LoVo (cell line): ENCODE results near the gene CTDSP1.

Experiments
- DNase-seq: peaks from one replicate; pipeline ENCODE4 v3.0.0-alpha.2; 2016; ENCODE audit warnings: low spot score

The CTDSP1 gene, protein sequence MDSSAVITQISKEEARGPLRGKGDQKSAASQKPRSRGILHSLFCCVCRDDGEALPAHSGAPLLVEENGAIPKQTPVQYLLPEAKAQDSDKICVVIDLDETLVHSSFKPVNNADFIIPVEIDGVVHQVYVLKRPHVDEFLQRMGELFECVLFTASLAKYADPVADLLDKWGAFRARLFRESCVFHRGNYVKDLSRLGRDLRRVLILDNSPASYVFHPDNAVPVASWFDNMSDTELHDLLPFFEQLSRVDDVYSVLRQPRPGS

DNA sequence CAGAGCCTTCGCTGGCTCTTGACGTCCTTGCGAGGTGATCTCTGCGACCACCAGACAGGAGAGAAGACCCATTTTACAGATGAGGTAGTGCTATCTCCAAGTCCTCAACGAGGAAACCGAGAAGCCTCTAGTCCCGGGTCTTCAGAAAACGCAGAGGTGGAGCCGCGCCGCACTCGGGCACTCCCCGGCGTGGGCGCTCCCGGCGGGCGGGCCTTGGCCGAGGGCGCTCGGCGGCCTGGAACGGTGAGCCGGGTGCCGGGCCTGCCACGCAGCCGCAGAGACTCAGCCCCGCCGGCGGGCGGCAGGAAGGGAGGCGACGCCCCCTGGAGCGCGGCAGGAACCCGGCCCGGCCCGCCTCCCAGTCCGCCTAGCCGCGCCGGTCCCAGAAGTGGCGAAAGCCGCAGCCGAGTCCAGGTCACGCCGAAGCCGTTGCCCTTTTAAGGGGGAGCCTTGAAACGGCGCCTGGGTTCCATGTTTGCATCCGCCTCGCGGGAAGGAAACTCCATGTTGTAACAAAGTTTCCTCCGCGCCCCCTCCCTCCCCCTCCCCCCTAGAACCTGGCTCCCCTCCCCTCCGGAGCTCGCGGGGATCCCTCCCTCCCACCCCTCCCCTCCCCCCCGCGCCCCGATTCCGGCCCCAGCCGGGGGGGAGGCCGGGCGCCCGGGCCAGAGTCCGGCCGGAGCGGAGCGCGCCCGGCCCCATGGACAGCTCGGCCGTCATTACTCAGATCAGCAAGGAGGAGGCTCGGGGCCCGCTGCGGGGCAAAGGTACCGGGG is at the start of gene CTDSP1:
TSS of gene CTDSP1 (plus strand) at position 478 of the 776 bp plus-strand sequence. CDS start at position 701, 223 bp downstream.
- peak; percentile 96 for DNase-seq

DNA sequence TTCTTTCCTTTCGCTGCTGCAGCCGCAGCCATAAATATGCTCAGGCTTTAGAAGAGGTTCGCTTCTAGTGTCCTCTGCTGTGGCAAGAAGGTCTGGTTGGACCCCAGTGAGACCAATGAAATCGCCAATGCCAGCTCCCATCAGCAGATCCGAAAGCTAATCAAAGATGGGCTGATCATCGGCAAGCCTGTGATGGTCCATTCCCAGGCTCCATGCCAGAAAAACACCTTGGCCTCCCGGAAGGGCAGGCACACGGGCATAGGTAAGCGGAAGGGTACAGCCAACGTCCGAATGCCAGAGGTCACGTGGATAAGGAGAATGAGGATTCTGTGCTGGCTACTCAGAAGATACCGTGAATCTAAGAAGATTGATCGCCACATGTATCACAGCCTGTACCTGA is 45.6 kb upstream of the CTDSP1 start:
- DNase-seq: no peak

DNA sequence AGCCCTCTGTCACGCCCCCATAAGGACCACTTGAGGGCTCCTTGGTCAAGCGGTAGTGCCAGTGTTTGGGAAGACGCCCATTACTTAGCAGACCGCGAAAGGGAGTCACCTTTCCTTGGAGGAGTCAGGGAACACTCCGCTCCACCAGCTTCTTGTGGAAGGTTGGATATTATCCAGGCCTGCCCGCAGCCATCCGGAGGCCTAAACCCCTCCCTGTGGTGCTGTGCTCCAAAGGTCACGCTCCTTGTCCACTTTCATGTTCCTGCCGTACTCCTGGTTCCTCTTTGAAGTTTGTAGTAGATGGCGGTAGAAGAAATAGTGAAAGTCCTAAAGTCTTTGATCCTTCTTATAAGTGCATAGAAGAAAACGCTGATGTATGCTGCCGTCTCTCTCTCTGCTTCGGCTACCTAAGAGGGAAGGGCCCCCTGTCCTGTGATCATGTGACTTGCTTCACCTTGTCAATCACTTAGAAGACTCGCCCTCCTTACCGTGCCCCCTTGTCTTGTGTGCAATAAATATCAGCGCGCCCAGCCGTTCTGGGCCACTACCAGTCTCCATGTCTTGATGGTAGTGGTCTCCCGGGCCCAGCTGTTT is 44.7 kb upstream of the CTDSP1 start:
- no peak for DNase-seq

DNA sequence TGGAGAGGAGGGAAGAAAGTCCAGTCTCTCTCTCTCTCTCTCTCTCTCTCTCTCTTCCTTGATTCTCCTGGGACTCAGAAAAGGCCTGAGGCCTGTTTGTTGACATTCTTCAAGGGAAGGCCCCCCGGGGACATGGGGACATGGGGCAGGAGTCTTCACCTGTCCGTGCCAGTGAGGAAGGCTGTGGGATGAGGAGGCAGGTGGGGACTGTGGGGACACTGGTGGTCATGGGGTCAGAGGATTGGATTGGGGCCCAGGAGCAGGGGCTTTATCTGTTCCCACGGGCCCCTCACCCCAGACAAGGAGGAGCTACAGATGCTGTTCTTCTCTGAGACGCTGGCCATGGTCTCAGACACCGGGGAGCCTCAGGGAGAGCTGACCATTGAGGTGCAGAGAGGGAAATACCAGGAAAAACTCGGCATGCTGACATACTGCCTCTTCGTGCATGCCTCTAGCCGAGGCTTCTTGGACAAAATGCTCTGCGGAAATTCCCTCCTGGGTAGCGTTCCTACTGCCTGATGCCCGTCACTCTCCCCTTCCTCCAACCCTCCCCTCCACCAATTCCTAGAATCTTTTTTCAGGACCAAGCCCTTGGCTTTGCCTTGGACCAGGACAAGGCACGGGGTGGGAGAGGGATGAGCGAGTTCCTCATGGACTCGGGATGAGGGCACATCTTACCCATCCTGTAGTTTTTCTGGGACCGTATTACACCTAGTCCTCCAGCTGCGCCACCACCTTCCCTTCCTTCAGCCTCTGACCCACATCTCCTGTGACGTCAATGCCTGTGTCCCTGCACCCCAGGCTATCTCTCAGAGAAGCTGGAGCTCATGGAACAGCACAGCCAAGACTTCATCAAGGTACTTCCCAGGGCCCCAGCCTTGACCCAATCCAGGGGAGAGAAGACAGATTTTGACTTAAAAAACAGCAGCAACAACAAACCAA is 42.2 kb upstream of the CTDSP1 start:
- no peak for DNase-seq

DNA sequence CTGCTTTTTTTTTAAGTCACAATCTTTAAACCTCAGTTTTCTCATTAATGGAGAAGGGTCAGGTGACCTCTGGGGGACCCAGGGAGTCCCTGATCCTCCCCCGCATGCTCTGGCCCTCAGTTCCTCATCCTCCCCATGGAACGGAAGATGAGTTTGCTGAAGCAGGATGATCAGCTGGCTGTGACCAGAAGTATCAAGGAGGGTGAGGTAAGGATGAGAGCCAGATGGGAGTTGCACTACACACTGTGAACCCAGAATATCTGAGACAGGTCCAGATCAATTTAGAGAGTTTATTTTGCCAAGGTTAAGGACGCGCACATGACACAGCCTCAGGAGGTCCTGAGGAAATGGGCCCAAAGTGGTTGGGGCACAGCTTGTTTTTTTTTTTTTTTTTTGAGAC is 39.2 kb upstream of the CTDSP1 start:
- DNase-seq: no peak

DNA sequence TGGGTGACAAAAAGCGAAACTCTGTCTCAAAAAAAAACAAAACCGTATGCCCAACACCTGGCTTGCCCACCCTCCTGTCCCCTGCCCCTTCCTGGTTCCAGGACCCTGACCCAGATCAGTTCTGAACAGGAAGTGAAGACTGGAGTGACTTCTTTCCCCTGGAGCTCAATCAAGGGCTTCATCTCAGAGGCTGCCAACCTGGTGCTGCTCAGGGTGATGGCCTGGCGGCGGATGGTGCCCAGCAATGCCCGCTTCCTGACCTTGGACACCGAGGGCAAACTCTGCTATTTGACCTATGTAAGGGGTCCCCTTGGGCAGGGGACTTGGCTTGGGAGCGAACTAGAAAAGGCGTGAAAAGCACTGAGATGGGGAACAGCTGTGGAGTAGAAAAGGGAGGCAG is 37.1 kb upstream of the CTDSP1 start:
- no peak for DNase-seq

DNA sequence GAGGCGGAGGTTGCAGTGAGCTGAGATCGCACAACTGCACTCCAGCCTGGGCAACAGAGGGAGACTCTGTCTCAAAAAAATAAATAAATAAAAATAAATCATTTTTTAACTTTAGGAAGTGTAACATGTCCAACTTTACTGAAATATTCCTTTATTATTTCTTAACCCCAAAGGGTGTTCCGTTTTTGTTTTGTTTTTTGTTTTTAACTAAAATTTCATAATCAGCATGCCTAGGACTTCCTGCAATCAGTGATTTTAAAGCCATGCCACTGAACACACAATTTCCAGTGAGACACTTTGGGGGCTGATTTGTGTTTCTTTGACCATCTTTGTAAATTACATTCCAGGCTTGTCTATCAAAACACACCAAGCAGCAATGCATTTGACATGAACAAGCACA is 35.9 kb upstream of the CTDSP1 start:
- no peak for DNase-seq

DNA sequence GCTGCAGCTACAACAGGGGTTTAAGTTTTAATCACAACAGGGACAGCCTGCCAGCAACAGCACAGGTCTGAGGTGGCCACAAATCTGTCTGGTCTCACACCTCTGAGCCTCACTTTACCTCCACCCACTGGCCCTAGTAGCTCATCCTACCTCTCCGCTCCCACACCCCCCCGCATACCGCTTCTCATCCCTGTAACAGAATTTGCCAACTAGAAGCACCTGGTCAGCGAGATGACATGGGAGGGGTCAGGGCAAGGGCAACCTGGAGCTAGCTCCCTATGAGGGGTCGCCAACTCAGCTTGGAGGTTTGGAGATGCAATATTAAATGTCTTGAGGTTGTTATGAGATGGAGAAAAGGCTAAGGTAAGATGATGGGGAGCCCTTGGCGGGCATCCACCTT is 35.5 kb upstream of the CTDSP1 start:
- DNase-seq: no peak

DNA sequence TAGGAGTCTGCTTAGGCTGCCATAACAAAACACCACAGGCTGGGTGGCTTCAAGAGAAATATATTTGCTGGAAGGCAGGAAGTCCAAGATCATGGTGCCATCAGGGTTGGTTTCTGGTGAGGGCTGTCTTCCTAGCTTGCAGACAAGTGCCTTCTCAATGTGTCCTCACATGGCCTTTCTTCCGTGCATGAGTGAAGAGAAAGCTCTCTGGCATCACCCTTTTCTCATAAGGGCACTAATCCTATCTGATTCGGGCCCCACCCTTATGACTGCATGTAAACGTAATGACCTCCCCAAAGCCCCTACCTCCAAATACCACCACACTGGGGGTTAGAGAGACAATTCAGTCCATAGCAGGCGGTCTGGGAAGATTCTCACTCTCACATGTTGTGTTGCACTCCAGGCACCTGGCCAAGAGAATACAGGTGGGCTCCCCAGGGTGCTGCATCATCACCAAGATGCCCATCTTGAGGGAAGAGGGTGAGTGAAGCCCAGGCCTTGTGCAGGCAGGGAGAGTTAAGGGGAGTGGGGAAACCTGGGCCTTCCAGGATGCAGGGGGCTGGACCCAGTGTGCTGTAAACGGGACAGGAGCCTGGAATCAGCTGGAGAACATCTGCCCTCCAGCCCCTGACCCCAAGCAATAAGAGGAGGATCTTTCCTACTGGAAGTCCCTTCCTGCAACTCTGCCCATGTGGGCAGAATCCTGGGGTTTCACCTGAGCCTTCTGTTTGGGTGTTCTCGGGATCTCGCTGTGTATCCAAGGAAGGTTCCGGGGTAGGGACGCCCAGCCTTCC is 32.9 kb upstream of the CTDSP1 start:
- DNase-seq: no peak

DNA sequence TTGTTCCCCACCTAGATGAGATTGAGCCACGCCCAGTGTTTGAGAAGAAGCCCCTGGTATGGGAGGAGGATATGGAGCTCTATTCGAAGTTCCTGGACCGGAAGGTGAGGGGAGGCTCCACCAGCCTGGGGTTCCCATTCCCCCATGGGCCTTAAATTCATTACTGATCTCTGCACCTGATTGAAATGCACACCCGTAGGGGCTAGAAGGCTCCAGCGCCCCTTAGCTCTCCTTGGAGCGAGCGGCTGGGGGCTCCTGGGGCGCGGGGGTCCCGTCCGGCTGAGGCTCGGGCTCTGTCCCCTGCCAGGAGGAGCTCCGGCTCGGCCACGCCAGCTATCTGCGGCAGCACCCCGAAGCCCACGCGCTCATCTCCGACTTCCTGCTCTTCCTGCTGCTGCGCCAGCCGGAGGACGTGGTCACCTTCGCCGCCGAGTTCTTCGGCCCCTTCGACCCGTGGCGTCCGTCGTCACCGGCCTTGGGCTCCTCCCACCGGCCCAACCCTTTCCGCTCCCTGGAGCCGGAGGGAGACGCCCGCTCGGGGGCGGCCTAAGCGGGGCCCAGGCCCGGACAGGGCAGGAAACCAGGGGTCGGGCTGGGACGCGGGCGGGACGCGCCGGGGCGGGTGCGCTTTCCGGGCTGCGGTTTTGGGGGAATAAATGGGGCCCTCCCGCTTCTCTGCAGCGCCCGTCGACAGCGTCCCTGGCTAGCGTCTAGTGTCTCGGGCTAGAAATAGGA is 32.1 kb upstream of the CTDSP1 start:
- DNase-seq: peak; percentile 90

DNA sequence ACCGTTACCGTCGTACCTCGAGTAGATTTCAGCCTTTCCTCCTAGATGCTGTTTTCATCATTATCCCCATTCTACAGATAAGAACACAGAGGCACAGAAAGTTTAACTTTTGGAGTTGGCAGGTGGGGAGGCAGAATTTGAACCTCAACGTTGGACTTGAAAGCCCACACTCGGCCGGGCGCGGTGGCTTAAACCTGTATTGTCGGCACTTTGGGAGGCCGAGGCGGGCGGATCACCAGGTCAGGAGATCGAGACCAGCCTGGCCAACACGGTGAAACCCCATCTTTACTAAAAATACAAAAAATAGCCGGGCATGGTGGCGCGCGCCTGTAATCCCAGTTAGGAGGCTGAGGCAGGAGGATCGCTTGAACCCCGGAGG is 31.5 kb upstream of the CTDSP1 start:
- no peak for DNase-seq

DNA sequence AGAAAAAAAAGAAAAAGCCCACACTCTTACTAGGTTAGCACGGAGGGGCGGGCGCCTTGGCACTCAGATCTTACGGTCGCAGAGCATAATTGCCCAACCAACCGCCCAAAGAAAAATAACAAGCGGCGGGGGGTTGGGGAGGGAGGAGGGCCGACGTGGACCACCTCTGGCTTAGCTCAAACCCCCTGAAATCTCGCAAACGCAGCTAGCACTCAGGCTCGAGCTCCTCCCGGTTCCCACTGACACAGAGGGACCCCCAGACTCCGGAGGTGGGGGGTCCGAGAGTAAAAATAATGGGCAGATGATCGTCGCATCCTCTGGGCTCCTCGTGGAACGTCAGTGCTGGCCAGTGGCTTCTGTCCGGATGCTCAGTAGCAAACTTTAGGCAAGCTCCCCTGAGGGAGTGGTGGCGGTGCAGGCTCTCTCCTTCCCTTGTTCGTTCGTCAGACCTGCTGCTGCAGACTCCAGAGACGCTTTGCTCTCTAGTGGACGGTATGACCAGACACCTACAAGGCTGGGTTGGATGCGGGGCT is 31.0 kb upstream of the CTDSP1 start:
- no peak for DNase-seq

DNA sequence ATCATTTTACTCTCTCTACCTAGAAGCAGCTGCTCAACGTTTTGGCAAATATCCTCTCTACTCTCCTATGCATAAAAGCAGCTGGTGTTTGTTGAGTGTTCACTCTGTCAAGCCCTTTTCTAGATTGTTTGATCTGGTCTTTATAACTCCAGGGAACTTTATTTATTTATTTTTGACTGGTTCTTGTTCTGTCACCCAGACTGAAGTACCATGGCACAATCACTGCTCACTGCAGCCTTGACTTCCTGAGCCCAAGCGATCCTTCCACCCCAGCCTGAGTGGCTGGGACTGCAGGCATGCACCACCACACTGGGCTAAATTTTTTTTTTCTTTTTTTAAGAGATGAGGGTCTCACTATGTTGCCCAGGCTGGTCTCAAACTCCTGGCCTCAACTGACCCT is 30.3 kb upstream of the CTDSP1 start:
- no peak for DNase-seq

DNA sequence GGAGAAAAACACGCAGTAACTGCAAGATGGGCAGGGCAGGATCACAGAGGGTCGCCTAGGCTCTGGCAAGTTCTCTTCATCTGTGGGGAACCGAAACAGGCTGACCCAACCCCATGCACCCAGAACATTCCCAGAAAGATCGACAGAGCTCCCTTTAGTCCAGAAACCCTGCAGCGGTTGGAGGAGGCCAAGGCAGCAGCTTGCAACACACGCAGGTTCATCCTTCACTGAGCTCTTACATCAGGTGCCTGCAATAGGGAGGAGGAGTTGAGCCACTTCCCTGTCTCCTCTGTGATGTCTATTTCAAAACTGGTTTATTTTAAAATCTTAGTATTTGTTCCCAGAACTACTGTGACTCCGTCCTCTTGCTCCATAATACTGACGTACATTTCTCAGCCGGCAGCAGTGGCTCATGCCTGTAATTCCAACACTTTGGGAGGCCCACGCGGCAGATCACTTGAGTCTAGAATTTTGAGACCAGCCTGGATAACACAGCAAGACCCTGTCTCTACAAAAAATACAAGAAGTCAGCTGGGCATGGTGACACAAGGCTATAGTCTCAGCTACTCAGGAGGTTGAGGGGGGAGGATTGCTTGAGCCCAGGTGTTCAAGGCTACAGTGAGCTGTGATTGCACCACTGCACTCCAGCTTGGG is 29.1 kb upstream of the CTDSP1 start:
- no peak for DNase-seq

DNA sequence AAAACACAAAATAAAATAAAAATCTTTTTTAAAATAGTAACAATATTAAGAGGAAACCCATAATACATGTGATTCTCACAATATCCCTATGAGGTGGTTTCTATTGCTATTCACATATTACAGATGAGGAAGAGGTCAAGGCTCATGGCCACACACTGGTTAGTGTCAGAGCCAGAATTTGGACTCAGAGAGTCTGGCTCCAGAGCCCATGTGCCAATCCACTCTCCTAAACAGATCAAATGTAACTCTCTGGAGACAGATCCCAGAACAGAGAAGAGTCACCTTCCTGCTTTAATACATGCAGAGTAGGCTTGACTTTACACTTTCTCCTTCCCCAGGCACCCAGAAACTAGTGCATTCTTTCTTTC is 27.7 kb upstream of the CTDSP1 start:
- no peak for DNase-seq

DNA sequence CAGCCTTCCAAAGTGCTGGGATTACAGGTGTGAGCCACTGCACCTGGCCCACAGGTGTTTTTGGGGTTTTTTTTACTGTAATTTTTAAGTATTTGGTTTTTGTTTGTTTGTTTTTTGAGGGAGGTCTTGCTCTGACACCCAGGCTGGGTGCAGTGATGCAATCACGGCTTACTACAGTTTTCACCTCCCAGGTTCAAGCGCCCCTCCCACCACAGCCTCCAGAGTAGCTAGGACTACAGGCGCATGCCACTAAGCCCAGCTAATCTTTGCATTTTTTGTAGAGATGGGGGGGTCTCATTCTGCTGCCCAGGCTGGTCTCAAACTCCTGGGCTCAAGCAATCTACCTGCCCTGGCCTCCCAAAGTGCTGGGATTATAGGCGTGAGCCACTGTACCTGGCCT is 24.9 kb upstream of the CTDSP1 start:
- no peak for DNase-seq

DNA sequence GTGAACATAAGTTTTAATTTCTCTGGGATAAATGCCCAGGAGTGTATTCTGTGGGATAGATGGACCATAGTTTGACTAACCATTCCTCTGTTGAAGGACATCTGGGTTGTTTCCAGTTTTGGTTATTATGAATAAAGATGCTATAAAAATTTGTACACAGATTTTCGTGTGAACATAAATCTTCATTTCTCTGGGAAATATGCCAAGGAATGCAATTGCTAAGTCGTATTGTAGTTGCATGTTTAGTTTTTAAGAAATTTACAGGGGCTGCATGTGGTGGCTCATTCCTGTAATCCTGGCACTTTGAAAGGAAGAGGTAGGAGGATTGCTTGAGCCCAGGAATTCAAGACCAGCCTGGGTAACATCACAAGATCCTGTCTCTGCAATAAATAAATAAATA is 24.5 kb upstream of the CTDSP1 start:
- DNase-seq: no peak

DNA sequence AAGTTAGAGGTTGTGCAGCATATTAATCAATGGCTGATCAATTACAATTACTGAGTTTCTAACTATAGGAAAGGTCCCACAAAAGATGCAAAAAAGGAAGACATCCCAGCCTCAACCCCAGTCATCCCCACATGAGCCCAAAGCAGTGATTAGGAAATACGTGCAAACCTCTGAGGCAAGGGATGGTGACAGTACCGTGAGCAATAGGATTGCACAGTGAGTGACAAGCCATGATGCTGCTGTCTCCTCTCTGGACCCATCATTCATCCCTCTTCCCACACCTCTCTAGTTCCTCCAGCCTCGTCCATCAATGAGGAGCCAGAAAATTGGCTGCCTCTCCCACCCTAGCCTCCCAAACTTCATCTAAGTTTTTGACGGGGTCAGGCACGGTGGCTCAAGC is 21.6 kb upstream of the CTDSP1 start:
- DNase-seq: no peak

DNA sequence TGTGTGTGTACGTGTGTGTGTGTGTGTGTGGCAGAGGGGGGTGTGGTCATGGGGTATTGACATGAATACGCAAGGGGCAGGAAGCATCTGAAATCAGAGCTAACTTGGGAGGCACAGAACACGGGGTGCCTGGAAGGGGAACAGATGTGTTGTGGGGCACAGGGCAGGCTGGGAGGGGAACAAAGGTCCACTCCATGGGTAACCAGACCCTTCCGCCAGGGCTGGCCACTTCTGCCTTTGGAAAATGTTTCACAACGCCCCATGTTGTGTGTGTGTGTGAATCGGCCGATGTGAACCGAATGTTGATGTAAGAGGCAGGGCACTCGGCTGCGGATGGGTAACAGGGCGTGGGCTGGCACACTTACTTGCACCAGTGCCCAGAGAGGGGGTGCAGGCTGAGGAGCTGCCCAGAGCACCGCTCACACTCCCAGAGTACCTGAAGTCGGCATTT is 17.7 kb upstream of the CTDSP1 start, which contains the start of gene SLC11A1:
TSS of gene SLC11A1 (plus strand) at position 358 of the 451 bp plus-strand sequence. CDS start 96 bp downstream, outside the sequence.
- DNase-seq: no peak

DNA sequence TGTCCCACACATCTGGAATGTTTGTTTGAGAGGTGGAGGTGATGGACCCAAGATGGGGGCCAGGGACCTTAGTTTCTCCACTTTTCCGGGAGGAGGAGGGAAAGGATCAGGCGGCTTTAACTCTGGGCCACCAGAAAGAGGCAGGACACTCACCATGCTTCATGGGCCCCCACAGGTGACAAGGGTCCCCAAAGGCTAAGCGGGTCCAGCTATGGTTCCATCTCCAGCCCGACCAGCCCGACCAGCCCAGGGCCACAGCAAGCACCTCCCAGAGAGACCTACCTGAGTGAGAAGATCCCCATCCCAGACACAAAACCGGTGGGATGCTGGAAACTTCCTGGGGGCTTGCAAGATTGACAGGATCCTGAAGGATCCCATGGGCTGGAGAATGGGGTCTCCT is 16.9 kb upstream of the CTDSP1 start:
- DNase-seq: no peak
